OCI-M2 (cell line): Measurements from ENCODE around the gene NBPF1.
"Not testable (repeated sequence)": the region's sequence is repeated elsewhere in the genome, so short reads cannot be mapped to it uniquely, and the experiment has no call there.

ENCODE experiments used
- DNase-seq: peaks from one replicate; lab custom pipeline; 2025; ENCODE audit not compliant: unreplicated experiment; lab: John Stamatoyannopoulos, UW

Gene NBPF1

GRCh38 chr1:16518913-16519254 is 94.5 kb downstream of the NBPF1 start:
- DNase-seq = not testable (repeated sequence)

DNA sequence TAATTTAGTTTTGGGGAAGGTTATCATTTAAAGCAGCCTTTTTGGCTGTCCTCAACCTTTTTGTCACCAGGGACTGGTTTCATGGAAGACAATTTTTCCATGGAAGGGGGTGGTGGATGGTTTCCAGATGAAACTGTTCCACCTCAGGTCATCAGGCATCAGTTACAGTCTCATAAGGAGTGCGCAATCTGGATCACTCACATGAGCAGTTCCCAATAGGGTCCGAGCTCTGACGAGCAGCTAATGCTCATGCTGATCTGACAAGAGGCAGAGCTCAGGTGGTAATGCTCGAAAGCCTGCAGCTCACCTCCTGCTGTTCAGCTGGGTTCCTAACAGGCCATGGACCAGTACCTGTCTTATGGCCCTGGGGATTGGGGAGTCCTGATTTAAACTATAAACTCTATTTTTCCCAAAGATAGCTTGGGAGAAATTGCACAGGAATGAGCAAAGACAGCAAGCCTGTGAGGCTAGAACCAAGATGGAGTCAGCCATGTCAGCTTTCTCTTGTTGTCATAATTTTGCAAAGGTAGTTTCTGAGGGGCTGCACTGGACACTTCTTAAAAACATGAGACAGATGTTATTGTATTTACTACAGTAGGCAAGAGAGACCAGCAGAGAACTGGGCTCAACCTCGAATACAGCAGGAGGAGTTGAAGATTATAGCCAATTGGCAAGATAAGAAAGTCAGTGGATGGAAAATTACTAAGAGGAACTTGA is 96.5 kb downstream of the NBPF1 start:
- DNase-seq = not testable (repeated sequence)

DNA sequence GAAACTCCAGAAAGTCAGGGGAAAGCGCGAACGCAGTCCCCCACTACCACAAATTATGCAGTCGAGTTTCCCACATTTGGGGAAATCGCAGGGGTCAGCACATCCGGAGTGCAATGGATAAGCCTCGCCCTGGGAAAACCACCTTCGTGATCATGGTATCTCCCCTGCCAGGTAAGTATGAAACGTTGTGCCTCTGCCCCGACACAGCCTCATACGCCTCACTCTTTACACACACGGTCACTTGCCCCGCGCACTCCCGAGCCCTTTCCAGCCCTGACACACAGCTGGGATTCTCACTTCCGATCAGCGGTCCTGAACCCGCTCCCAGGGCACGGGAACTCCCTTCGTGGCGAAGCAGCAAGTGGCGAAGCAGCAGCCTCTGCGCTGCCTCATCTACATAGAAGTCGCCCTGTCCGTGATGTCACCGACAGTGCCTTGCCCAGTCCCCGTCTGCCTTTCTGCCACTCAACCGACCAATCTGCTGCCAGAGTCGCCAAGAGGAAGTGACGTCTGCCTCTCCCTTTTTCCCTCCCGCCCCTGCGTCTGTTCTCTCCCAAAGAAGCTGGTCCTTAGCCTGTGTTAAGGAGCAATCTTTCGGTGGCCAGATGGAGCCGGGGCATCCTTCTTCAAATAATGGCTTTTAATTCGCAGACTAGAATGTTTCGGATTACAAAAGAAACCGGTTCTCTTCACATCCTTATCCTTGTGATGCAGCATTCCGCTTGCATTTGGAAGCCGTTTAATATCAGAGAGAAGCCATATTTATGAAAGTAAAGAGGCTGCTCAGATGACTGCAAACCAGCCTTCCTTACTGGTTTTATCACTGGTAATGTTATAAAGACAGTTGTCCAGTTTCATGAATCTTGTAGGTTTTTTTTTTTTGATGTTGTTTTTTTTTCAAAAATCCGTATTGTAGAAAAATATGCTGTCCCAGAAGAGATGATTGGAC is 99.0 kb downstream of the NBPF1 start, which contains the start of gene RNU1-1:
RNU1-1 (minus strand) TSS at position 179 of the 949 bp plus-strand sequence.
- not testable (repeated sequence) for DNase-seq

- DNase-seq = peak; percentile 57
These were observed 99.8 kb downstream of the NBPF1 start for GRCh38 chr1:16513412-16514106.

DNA sequence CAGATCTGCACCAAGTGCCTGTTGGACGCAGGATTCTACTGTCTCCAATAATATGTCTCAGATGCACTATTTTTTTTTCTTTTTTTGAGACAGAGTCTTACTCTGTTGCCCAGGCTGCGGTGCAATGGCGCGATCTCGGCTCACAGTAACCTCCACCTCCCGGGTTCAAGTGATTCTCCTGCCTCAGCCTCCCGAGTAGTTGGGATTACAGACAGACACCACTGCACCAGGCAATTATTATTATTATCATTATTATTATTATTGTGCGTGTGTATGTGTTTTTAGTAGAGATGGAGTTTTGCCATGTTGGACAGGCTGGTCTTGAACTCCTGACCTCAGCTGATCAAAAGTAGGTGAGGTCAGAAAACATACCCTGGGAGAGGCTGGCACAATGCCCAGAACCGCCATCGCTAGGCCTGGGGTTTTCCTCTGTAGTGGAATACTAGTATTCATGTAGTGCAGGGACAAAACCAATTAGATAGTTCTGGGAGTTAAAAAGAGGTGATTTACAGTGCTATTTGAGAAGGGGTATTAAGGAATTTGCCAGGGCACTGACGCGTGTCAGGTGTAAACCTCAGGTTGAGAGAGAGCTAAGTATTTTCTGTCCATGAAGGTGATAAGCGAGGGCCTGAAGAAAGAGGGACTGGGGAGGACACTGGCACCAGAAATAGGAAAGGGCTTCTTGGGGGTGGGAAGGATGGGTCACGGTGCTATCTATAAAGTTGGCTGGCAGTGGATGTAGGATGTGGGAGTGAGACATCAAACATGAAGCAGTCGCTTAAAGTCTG is 100.5 kb downstream of the NBPF1 start:
- not testable (repeated sequence) for DNase-seq
